ENCODE measurements around the gene TCF7L2.

The TCF7L2 gene

DNA sequence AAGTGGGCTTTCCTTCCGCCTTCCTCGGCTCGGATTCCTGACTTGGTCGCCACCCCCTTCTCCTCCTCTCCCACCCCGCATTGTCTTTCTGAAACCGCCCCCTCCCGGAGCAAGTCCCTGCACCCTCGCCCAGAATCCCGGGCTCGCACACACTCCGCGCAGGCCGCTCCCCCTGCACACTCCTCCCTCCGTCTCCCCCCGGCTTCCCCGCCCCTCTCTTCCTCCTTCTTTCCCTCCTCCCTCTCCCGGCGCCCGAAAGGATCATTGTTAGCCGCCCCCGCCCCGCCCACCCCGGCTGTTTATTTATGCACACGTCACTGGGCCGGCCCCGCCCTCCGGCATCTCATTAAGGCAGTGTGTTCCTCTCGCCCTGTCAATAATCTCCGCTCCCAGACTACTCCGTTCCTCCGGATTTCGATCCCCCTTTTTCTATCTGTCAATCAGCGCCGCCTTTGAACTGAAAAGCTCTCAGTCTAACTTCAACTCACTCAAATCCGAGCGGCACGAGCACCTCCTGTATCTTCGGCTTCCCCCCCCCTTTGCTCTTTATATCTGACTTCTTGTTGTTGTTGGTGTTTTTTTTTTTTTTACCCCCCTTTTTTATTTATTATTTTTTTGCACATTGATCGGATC is at the start of gene TCF7L2:
Gene TCF7L2, plus strand, starts transcription at position 373 of the 633 bp plus-strand sequence. CDS start 510 bp downstream, outside the sequence.
- DNase-seq (ENCODE audit: low read depth in 3 of 3): peak in 1 of 3 donors; percentile 15

DNA sequence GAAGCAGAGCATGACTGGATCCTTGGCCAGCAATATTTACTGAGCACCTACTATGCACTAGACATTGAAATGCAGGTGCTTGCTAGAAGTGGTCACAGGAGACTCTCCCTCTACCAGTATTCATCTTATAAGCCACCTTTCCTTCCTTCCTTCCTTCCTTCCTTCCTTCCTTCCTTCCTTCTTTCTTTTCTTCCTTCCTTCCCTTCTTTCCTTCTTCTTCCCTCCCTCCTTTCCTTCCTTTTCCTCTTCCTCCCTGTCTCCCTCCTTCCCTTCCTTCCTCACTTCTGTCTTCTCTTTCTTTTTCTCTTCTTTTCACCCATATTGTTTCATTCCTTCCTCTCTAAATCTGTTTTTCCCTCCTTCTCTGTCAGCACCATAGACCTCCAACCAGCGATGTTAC is 47.3 kb upstream of the TCF7L2 start:
- no peak for DNase-seq (ENCODE audit: low read depth in 3 of 3)

DNA sequence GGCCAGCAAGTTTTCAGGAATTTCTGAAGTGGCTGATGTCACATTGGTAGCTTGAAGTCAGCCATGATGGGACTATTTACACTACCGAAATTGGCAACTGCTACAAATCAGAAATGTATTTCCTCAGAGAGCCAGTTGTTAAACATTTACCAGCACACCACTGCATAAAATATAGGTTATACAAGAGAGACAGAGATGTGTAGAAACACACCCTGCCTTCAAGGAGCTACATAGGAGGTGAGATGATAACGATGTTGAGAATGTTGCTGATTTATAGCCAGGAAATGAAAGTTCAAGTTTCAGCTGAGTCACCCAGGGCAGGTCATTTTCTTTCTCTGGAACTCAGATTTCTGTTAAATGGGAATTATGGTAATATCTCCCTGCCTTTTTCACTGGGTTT is 46.0 kb upstream of the TCF7L2 start:
- no peak for DNase-seq (ENCODE audit: low read depth in 3 of 3)

DNA sequence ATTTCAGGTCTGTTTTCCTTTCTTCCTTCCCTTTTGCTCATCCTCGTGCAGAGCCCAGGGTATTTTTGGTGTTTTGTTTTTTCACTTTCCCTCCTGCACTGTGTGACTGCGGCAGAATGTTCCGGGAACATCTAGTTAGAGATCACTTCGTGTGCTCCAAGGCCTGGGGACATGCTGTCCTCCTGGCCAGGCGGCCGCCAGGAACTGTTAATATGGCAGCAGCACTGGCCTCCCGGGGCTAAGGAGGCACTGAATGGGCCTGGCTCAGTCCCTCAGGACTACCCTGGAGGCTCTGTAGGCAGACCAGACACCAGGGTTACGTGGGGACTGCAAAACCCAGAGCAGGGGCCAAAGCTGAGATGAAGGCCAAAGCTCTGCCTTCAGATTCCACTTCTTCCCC is 43.1 kb upstream of the TCF7L2 start:
- DNase-seq (ENCODE audit: low read depth in 3 of 3): no peak

DNA sequence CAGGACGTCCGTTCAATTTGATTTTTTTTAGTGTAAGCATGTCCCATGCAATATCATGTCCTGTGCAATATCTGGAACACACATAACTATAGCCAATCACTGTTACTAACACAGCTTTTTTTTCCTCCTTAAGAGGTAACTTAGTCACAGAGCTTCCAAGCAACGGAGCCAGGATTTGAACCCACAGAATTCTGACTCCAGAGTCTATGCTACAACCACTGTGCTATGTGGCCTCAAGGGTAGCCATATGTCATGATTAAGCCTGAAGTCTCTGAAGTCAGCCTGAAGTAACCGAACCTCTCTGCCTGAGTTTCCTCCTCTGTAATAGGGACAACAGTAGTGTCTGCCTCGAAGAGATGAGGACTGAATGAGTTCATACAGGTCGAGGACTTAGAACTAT is 42.2 kb upstream of the TCF7L2 start:
- no peak for DNase-seq (ENCODE audit: low read depth in 3 of 3)

DNA sequence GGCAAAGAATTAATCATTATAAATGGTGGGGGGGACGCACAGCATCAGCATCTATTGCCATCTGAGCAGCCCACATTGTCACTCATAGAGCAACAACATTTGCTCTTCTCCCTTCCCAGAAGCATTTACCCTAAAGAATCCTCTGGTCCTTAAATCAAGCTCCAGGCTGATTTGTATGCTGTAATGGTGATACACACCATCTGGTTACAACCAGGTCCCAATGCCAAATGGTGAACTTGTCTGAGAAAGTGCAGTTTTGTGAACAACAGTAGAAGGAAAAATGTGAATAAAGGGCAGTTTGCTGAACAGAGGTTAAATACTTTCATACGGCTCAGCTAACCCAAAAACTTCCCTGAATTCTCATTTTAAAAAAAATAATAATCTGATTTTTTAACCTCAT is 38.8 kb upstream of the TCF7L2 start:
- DNase-seq (ENCODE audit: low read depth in 3 of 3): no peak

DNA sequence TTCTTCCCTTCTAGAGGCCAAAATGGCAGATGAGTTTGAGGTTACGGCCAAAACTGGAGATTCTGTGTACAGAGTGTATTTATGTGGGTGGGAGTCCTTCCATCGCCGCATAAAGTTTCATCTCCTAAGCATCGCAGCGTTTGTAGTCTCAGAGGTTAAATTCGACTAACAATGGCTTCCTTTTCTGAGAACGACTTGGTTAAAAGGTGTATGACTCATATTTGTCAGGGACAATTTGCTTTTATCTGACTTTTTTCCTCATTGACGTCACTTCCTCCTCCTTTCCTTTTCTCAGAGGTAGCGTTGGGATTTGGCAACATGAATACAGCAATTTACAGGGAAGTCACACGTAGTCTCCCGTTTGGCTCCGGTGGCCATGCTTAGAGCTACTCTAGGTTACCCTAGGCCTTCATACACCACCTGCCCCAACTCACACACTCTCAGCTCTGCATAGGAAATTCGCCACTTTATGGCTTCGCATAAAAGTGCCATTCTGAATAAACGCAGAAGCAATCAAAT is 37.6 kb upstream of the TCF7L2 start:
- no peak for DNase-seq (ENCODE audit: low read depth in 3 of 3)

DNA sequence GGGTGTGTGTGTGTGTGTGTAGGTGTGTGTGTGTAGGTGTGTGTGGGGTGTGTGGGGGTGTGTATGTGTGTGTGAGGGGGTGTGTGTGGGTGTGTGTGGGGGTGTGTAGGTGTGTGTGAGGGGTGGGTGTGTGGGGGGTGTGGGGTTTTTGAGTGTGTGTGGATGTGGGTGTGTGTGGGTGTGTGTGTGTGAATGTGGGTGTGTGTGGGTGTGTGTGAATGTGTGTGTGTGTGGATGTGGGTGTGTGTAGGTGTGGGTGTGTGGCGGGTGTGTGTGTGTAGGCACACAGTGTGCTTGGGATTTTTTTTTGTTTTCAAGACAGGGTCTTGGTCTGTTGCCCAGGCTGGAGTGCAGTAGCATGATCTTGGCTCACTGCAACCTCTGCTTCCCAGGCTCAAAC is 36.8 kb upstream of the TCF7L2 start:
- DNase-seq (ENCODE audit: low read depth in 3 of 3): no peak

DNA sequence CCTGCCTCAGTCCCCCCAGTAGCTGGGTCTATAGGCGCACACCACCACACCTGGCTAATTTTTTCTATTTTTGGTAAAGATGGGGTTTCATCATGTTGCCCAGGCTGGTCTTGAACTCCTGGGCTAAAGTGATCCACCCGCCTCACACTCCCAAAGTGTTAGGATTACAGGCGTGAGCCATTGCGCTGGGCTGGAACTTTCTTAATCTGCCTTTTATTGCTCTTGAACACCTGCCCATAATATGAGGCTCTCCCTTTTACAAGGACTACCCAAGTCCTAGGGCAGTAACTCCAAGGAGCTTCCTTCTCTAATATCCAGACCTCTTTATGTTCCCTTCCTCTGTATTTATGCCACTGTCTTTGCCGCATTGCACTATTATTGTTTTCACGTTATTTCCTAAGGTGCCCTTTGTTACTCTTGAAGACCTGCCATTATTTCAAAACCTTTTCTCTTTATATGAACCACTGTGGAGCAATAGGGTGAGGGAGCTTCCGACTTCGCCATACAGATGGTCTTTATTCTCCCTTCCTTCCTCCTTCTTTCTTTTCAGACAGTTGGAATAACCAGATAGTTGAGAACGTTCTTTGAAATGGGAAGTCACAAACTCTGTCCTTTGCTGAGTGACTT is 36.3 kb upstream of the TCF7L2 start:
- DNase-seq (ENCODE audit: low read depth in 3 of 3): no peak

DNA sequence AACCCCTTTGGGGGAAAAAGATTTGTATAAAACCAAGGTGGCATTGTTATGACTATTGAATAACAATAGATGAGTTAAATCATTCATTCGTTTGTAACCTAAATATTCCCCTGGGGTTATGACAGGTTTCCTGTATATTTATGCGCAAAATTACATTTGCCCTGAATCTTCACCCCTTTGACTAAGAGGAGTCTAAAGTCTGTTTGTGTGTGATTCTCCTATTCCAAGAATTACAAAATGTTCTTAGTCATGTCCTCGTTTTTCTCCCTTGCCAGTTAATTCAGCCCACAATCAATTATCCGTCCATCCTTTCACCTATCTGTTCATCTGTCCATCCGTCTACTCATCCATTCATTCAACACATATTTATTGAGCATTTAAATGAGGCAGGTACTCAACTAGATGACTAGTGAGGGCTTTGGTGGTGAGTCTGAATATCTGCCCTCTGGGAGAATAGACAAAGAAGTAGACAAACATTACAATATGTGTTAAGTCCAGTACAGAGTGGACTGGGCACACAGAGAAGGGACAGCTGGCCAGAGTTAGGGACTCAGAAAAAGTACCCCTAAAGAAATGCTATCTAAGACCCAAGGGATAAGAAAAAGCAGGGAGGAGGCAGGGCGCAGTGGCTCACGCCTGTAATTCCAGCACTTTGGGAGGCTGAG is 35.6 kb upstream of the TCF7L2 start:
- no peak for DNase-seq (ENCODE audit: low read depth in 3 of 3)

DNA sequence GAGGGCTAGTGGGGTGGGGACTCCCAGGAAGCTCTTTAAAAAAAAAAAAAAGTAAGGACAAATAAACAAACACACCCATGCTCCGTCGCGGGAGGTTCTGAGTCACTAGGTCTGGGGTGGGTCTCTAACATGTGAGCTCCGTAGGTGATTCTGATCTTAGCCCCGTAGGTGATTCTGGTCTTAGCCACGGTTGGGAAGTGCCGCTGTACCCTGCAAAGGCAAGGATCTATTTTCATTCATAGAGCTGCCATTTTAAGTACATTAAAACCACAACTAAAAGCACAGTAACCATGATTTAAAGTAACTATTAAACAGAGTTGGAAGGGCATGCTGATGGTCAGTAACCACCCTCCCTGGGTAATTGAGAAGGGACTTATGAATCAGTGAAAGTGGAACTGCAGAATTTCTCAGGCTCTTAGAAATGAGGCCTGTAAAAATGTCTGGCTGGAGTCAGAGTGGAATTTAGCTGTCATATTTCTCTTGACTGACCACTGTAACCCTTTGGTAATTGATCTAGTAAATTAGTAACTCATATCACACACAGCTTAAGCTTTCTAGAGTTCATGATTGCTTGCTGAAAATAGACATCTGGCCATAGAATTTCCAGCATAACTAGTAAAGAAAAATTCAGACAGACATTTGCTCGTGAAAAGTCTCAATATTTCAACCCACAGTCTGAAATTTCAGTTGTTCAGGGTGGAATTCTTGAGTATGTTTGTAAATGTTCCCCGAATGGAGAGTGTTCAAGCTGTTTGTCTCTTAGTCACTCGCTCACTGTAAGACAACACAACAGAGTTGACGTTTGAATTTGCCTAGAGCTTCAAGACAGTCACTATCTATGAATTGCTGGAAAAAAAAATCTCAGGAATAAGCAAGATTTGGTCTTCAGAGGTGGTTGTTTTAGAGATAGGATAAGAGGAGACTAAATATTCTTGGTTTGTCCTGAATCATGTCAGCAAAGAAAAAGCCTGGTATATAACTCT is 34.2 kb upstream of the TCF7L2 start:
- no peak for DNase-seq (ENCODE audit: low read depth in 3 of 3)

DNA sequence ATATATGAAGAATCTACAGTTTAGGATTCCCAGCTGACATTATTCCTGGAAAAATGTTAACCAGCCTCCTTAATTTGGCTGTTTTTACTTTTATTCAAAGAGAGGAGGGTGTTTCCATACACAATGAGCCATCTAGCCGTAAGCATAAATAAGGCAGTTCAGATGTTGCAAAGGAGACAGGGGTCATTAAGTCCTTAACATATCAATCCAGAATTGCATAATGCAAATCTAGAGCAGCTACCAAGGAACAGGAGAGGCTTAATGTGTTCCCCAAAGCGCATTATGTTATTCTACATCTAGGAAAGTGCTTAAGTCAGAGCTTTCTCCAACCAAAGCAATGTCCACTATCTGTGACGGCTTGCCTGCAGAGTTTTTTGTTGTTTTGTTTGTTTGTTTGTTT is 32.4 kb upstream of the TCF7L2 start:
- DNase-seq (ENCODE audit: low read depth in 3 of 3): no peak

DNA sequence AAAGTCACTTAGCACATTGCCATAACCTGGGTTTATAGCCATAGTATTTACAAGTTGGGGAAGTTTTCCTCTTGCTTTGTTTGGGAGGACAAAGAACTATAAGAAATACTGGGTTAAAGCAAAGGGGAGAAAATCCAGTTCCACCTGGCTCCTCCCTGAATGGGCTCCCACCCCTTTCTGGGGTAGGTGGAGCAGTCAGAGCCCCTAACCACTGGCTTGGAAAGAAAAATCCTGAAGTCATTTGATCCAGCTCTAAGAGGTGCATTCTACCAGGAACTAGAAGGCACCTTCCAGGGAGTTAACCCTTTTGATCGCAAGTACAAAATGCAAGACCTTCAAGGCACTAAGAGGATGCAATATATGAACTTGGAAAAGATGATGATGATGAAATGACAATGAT is 31.3 kb upstream of the TCF7L2 start:
- no peak for DNase-seq (ENCODE audit: low read depth in 3 of 3)

DNA sequence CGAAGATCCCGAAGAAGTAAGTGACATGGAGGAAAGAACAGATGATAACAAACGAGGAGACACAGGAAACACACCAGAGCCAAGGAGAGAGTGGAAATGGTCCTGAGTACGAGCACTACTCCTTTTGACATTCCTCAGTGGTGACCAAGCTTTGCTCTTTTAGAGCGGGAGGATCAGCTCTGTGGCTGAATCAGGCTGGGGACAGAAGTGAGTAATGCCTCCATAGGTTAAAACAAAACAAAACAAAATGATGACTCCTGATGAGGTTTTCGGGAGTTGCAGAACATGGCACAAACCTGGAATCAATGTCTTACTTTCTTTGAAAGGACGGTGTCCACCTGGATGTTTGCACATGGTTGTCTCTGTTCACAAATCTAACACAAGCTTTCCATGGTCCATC is 30.3 kb upstream of the TCF7L2 start:
- DNase-seq (ENCODE audit: low read depth in 3 of 3): no peak

DNA sequence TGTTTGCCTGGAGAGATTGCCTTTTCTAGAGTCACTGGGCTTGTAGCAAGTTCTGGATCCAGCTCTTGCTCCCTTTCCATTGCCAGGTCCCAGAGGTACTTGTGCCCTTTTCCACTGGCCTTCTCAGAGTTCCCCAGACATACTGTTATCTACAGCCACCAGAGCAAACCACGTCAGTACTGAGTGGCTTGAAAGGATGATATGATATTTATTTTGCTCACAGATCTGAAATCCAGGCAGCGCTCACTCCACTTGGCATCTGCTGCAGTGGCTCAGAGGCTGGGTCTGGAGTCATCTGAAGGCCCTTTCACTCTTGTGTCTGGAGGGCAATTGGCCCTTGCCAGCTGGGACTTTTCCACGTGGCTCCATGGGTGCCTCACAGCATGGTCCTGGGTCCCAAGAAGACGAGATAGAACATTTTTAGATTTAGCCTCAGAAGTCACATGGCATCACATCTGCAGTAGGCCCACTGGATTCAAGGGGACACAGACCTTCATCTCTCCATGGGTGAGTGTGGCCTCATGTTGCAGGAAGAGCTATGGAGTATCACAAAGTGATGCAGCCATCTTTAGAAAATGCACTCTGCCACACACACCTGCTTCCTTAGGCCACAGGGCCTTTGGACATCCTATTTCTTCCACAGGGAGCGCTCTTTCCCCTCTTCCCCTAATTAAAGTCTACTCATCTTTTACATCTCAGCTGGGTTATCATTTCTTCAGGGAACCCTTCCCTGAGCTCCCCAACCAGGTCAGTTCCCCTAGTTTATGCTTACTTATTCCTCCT is 22.9 kb upstream of the TCF7L2 start:
- DNase-seq (ENCODE audit: low read depth in 3 of 3): no peak

DNA sequence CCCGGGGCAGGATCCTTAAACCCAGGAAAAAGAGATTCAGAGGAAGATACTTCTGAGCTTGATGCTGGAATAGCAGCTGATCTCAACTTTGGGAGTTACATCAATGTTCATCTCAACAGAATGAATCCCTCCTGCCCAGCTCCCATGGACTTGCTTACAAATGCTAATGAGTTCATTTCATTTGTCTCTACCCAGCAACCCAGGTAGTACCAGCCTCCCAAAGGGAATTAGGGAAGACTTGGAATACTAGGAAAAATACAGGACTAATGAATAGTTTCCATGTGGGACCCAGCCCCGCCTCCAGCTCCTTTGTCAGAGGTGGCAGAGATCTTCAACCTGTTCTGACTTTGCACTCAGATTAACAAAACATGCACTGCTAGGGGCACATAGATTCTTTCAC is 22.1 kb upstream of the TCF7L2 start:
- DNase-seq (ENCODE audit: low read depth in 3 of 3): no peak

DNA sequence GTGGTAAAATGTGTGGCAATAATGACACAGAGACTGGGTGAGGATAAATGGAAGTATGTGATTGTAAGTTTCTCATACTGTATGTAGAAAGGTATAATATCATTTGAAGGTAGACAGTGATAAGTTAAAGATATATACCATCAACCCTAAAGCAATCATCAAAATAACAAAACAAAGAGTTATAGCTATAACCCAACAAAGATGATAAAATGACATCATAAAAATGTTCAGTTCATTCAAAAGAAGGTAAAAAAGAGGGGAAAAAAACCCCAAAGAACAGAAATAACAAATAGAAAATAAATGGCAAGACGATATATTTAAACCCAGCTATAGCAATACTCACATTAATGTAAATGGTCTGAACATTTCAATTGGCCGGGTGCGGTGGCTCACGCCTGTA is 17.4 kb upstream of the TCF7L2 start:
- DNase-seq (ENCODE audit: low read depth in 3 of 3): no peak

DNA sequence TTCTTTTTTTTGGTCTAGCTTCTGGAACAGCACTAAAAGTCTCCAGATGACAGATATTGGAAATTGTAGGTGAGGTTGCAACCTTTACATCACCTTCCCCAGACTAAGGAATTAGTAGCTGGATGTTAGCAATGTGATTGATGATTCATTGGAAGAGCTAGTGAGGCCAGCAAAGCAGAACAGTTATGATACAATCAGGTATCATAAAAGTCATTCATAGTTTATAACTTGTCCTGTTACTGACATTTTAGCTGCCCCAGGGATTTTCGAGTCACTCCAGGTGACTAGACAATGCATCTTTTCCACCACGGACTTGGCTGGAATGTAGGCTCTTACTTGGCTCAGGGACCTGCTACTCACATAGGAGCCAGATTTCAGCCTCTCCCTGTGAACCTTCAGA is 15.9 kb upstream of the TCF7L2 start:
- no peak for DNase-seq (ENCODE audit: low read depth in 3 of 3)

DNA sequence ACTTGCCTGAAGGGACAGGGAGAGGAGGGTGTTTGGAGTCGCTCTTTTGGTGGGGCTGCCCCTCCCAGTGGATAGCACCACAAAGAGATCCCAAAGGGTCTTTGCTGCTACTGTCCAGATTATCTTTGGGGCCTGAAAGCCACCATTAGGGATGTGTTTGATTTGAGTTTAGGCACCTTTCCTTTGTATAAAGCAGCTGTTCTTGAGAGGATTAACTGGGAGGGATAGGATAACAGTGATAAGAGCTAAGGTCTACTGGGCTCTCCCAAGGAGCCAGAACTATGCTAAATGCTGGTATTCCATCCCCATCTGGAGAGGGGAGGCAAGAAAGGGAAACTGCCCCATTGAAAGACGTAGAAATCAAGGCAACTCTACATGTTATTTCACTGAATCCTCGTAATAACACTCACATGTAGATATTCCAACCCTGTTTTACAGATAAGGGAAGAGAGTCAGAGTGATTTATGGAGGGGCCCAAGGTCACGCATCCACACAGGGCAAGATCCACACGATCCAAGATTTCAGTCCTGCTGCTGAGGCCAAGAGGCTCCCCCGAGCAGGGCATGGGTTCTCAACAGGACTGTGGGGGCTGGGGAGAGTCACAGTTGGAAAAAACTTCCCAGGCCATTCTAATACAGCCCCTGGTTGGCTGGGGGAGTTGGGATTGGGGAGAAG is 11.1 kb upstream of the TCF7L2 start:
- no peak for DNase-seq (ENCODE audit: low read depth in 3 of 3)

DNA sequence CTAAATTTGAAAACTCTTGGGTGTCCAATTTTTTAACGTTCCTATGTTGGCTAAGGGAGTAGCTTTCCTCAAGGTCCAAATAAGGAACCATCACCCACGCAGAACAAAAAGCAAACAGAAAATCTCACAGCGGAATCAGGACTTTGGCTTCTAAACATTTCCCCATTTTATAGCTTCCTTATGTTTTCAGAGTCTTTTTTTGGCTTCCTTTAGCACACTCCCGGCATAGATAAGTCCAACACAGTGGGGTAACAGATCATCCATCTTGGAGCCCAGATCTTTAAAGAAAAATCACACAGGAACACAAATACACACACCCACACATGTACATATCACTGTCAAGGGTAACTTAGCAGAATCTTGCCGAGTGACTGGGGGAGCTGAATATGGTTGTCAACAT is 4.2 kb upstream of the TCF7L2 start:
- DNase-seq (ENCODE audit: low read depth in 3 of 3): no peak

DNA sequence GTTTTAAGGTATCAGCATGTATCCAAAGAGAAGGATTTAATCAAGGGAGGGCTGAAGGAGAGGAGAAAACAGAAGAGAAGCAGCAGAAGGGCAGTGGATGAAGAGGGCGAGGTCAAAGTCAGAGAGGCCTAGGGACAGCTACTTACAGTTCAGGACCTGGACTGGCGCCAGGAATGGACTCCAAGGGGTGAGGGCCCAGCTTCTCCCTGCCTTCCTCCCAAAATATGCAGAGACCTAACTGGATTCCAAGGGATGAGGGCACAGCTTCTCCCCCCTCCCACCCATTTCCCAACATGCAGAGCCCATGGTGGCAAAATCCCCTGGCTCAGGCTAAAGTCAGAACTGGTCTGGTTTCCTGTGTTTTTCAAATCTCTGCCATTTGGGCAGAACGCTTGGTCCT is 3.4 kb upstream of the TCF7L2 start:
- DNase-seq (ENCODE audit: low read depth in 3 of 3): no peak

Data from stimulated activated CD4-positive, alpha-beta T cell treated with anti-CD3 and anti-CD28 coated beads, TNF-alpha, amount 100 ng/mL, for 48 hours (primary cell).